GM19240 (cell line): ENCODE data around the gene DHRS4.
"Not testable (repeated sequence)": the region's sequence is repeated elsewhere in the genome, so short reads cannot be mapped to it uniquely, and the experiment has no call there.

Experiments used
- DNase-seq: peaks from one replicate; pipeline ENCODE4 v3.0.0; 2011; ENCODE audit warnings: low spot score; ENCODE audit not compliant: insufficient read length

Gene DHRS4

GRCh38 chr14:23939607-23940326 lies 13.8 kb upstream of the DHRS4 start:
- DNase-seq, result no peak

- no peak for DNase-seq
These were observed 12.3 kb upstream of the DHRS4 start for GRCh38 chr14:23941230-23941629.

- DNase-seq, result no peak
These were observed 11.9 kb upstream of the DHRS4 start for GRCh38 chr14:23941669-23942068.

- no peak for DNase-seq
These were observed 11.0 kb upstream of the DHRS4 start for GRCh38 chr14:23942587-23942986.

DNA sequence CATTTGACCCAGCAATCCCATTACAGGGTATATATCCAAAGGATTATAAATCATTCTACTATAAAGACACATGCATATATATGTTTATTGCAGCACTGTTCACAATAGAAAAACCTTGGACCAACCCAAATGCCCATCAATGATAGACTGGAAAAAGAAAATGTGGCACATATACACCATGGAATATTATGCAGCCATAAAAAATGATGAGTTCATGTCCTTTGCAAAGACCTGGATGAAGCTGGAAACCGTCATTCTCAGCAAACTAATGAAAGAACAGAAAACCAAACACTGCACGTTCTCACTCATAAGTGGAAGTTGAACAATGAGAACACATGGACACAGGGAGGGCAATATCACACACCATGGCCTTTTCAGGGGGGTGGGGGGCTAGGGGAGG lies 4.5 kb upstream of the DHRS4 start:
- DNase-seq, result not testable (repeated sequence)

DNA sequence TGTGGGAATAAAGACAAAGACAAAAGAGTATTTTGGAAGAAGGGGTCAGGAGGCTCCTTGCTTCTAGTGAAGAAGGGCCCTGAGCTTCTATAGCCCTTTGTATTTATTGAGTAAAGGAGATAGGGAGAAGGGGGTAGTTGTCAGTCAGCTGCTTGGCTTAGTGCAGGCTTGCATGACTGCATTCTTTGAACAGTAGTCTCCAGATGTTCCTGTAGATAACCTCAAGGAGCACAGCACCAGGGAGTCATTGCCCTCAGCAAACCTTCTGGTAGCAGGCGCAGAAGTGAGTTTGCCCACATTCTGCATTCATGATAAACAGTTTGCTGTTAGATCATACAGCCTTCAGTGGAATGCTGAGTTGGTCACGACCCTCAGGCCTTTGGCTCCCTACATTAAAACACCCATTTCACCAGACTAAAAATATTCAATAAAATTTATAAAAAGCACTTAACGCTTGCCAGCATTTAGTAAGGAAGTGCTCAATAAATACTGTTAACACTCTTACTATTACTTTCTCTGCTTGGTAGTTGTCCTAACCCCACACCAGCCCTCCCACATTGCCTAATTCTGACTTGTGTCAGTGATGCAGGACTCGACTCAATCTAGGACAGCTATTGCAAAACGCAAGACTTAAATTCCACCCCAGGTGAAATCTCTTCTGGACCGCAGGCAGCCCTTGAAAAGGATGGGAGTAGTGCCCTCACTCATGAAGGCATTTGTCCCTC lies 3.0 kb upstream of the DHRS4 start:
- DNase-seq, result no peak

GRCh38 chr14:23951136-23951466 lies 2.5 kb upstream of the DHRS4 start:
- DNase-seq, result not testable (repeated sequence)

DNA sequence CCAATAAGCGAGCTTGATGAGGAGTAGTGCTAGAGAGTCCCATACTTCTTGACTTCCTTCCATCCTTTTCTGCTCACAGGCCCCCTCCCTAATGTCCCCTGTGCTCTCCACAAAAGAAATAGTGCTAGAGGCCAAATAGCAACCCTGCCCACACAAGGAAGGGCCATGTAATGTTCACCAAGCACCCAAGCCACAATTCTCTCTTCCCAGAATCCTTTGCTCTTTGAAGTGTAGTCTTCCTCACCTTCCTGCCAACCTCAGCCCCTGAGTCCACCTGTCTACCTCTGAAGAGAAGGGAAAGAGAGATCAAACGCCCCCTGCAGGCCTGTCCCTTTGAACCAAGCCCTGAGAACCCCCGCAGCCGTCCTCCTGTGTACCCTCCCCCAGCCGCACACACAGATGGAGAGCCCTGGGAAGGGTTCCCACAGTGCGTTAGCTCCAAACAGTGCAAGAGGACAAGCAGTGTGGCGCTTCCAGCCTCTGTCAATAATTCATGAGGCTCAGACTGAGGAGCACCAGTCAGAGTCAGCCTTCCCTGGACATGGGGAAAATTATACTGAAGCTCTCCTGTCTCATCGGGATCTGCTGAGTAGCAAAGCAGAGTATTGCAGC lies 1.9 kb upstream of the DHRS4 start:
- no peak for DNase-seq

GRCh38 chr14:23953116-23953463 lies 480 bp upstream of the DHRS4 start:
- DNase-seq, result not testable (repeated sequence)

- DNase-seq, result not testable (repeated sequence)
These were observed 677 bp downstream of the DHRS4 start for GRCh38 chr14:23954279-23954614.

- not testable (repeated sequence) for DNase-seq
These were observed 1.4 kb downstream of the DHRS4 start for GRCh38 chr14:23954965-23955364.

GRCh38 chr14:23955811-23956210 lies 2.2 kb downstream of the DHRS4 start:
- DNase-seq, result not testable (repeated sequence)

- not testable (repeated sequence) for DNase-seq
These were observed 4.5 kb downstream of the DHRS4 start for GRCh38 chr14:23957913-23958569.

DNA sequence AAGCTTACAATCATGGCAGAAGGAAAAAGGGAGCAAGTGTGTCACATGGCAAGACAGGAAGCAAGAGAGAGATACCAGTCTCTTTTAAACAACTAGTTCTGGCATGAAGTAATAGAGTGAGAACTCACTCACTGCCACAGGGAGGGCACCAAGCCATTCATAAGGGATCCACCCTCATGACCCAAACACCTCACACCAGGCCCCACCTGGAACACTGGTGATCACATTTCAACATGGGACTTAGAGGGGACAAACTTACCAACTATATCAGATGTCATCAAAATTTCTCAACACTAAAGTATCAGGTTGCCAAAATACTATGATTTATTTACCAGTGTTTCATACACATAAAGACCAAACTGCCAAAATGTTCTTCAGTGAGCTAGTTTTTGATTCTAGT lies 7.3 kb downstream of the DHRS4 start:
- DNase-seq, result not testable (repeated sequence)

GRCh38 chr14:23961704-23962103 lies 8.1 kb downstream of the DHRS4 start:
- not testable (repeated sequence) for DNase-seq

DNA sequence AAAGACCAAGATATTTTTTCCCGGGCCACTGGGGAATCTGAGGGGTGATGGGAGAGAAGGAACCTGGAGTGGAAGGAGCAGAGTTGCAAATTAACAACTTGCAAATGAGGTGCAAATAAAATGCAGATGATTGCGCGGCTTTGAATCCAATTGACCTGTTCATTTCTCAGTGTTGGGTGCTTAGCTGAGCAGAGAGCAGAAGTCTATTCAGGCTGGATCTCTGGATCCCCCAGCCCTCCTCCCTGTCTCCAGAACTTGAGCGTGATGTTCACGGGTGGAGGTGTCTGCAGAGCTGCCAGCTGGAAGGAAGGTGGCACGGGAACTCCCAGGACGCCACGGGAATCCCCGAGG lies 15.5 kb downstream of the DHRS4 start:
- DNase-seq, result not testable (repeated sequence)

DNA sequence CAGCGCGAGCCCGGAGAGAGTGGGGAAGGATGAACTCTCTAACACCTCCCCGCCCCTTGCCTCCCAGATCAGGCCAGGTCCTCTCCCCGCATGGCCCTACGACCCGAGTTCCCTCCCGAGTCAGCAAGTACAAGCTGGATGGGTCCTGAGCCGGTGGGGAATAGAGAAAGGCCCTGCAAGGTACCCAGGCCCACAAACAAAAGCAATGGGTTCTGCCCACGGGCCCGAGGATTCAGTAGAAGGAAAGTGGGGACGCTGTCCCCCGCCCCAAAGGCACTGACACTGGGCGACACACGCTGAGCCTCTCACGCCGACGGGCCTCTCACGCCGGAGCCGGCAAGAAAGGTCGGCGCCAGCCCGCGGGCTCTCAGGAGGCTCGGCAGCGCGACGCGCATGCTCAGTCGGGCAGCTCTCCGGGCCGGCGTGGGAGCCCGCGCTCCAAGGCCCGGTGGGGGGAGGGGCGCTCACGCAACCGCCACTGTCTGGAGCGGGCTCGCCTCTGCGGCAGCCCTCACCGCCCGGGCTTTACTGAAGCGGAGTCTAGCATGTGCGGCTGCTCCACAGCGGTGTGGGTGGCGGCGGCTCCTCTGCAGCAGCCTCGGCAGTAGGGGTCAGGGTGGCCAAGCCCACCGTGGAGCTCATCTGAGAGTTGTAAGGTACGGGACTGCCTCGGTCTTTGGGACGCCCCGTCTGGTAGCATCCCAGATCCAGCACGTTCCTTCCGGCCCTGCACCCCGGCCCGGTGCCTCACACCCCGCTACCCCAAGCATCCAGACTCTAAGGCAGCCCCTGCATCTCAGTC lies 16.1 kb downstream of the DHRS4 start:
- not testable (repeated sequence) for DNase-seq

- not testable (repeated sequence) for DNase-seq
These were observed 16.7 kb downstream of the DHRS4 start for GRCh38 chr14:23970283-23970659.

- DNase-seq, result not testable (repeated sequence)
These were observed 19.6 kb downstream of the DHRS4 start for GRCh38 chr14:23973178-23973577.

- DNase-seq, result not testable (repeated sequence)
These were observed 20.5 kb downstream of the DHRS4 start for GRCh38 chr14:23974041-23974440.

GRCh38 chr14:23977208-23977607 lies 23.6 kb downstream of the DHRS4 start:
- not testable (repeated sequence) for DNase-seq
